Hematopoietic multipotent progenitor cell treated with erythropoietin and hydrocortisone succinate and interleukin-3 and kit ligand, for 4 days (in vitro differentiated cells): ENCODE data around the gene COL4A1.
"Not testable (repeated sequence)": the region's sequence is repeated elsewhere in the genome, so short reads cannot be mapped to it uniquely, and the experiment has no call there.

Source experiments
- DNase-seq: peaks from one replicate; pipeline ENCODE4 v3.0.0-alpha.2; 2015

COL4A1 gene

GRCh38 chr13:110323172-110323891, 16.4 kb upstream of the COL4A1 start:
- no peak for DNase-seq

GRCh38 chr13:110322828-110323171, 15.8 kb upstream of the COL4A1 start:
- DNase-seq: no peak

GRCh38 chr13:110322126-110322827, 15.3 kb upstream of the COL4A1 start:
- no peak for DNase-seq

GRCh38 chr13:110321573-110321972, 14.6 kb upstream of the COL4A1 start:
- DNase-seq: not testable (repeated sequence)

GRCh38 chr13:110320645-110321044, 13.7 kb upstream of the COL4A1 start:
- no peak for DNase-seq

GRCh38 chr13:110319774-110320509, 13.0 kb upstream of the COL4A1 start:
- DNase-seq: no peak

- no peak for DNase-seq
Observed at GRCh38 chr13:110319397-110319773, 12.4 kb upstream of the COL4A1 start.

- DNase-seq: no peak
Observed at GRCh38 chr13:110318920-110319319, 12.0 kb upstream of the COL4A1 start.

- DNase-seq: no peak
Observed at GRCh38 chr13:110317496-110318195, 10.7 kb upstream of the COL4A1 start.

GRCh38 chr13:110317093-110317492, 10.1 kb upstream of the COL4A1 start:
- no peak for DNase-seq

- DNase-seq: no peak
Observed at GRCh38 chr13:110316196-110316595, 9.2 kb upstream of the COL4A1 start.

- no peak for DNase-seq
Observed at GRCh38 chr13:110314516-110315245, 7.7 kb upstream of the COL4A1 start.

- DNase-seq: not testable (repeated sequence)
Observed at GRCh38 chr13:110313733-110314132, 6.8 kb upstream of the COL4A1 start.

GRCh38 chr13:110313261-110313660, 6.3 kb upstream of the COL4A1 start:
- DNase-seq: not testable (repeated sequence)

GRCh38 chr13:110312339-110313031, 5.5 kb upstream of the COL4A1 start:
- no peak for DNase-seq

- DNase-seq: no peak
Observed at GRCh38 chr13:110311443-110312338, 4.7 kb upstream of the COL4A1 start.

GRCh38 chr13:110310541-110311442, 3.8 kb upstream of the COL4A1 start:
- DNase-seq: no peak

GRCh38 chr13:110309661-110310524, 2.9 kb upstream of the COL4A1 start:
- no peak for DNase-seq
